HG03108 (cell line): Measurements from ENCODE around the gene CC2D1B.
A peak's percentile ranks its signal among the peaks of the same experiment; 100 is the strongest.
"Not testable (repeated sequence)": the region's sequence is repeated elsewhere in the genome, so short reads cannot be mapped to it uniquely, and the experiment has no call there.

Experiments used
- ATAC-seq: cut with Tn5 transposase; IDR thresholded peaks from one replicate; pipeline ENCODE4 v1.9.1; 2021; ENCODE audit warnings: moderate library complexity; ENCODE audit not compliant: unreplicated experiment

The CC2D1B gene

DNA sequence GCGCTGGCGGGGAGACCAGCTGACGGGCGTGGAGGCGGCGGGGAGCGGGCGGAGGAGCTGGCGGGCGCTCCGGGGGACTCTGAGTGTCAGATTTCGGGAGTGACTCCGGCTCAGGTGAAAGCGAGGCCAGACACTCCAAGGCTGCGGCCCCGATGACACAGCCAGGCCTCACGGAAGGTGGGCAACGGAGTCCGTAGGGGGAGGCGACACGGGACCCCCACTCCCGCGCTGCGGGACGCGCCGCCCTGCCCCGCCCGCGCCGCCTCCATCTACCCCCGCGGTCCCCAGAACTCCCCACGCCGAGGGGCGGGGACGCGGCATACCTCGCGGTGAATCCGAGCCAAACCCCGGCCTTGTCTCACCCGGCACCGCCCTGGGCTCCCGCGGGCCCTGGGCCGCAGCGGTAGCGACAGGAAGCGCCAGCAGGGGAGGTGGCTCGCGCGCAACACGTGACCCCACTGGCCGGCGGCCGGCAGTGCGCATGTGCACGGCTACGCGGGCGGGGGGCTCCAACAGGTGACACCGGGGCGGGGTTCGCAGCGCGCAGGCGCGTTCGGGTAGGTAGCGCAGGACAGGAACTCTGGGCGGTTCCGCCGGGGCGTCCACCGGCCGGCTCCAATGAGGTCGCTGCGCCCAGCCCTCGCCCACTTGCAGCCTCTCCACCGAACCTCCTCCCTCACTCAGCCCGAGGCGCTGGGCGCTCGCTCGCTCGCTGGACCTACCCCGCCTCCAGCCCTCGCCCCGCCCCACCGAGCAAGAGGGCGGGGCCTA, at the start of gene CC2D1B:
Gene CC2D1B (minus strand): TSS at position 460 of the 771 bp plus-strand sequence. CDS start 1,585 bp downstream, outside the sequence.
- peak; percentile 90 for ATAC-seq

- ATAC-seq, result no peak
Observed at GRCh38 chr1:52414942-52415341, 48.9 kb upstream of the CC2D1B start.

DNA sequence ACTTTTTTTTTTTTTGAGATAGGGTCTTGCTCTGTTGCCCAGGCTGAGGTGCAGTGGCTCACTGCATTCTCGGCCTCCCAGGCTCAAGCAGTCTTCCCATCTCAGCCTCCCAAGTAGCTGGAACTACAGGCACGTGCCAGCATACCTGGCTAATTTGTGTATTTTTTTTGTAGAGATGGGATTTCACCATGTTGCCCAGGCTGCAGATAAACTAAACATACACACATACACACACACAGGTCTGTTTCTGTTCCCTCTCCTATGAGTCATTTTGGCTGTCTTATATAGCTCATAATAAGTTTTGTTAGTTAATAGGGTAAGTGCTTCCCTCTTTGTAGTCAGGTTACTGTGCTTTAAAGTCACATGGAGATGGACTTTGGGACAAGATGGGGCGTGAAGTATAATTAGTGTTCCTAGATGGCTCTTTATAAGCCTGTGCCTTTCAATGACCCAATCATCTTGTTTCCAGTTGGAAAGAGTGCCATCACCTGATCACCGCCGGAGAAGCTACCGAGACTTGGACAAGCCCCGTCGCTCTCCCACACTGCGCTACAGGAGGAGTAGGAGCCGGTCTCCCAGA, 47.5 kb upstream of the CC2D1B start:
- ATAC-seq, result no peak

DNA sequence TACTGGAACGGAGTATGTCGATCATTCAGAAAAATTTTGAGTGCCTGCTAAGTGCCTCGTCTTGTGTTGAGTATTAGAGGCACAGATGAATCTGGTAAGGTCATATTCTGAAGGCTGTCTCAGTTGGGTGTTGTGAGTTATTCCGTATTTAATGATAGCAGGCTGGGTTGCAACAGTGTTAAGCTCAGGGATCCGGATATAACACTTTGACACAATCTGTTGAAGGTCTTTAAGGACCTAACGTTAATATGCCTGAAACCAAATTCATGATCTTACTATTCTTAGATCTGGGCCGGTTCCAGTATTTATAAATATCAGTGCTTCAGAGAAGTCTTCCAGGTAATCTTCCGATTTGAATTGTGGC, 39.0 kb upstream of the CC2D1B start:
- ATAC-seq, result no peak

DNA sequence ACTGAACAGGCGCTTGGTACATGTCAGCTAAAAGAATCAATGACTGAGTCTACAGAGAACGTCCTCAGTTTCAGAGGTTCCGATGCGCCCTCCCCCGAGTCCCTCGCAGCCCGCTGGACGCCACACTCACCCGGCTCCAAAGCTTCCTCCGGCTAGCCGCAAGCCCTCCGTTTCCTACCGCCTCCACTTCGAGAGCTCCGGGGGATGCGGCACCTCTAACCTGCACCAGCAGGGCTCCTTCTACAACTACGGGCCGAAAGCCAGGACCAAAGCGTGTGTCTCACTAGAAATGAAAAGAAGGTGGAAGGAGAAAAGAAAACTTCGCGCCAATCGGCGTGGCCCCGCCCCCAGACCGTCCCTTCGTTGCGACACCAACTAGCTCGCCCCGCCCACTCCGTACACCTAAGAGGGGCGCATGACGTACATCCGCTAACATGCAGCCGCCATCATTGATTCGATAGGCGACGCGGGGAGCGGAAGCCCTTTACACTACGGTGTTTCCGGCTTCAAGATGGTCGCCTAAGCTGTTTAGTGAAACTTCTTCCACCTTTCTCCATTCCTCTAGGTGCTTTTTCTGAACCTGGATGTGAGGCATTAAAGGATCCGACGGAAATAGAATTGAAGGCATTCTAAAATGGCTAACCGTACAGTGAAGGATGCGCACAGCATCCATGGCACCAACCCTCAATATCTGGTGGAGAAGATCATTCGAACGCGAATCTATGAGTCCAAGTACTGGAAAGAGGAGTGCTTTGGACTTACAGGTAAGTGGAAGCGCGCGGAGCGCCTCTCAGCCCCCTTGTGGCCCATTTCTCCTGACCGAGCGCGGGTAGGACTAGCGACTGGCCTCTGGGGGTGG, 38.3 kb upstream of the CC2D1B start, which contains the start of the genes ORC1 and PRPF38A:
Gene ORC1 (minus strand): TSS at position 308 of the 859 bp plus-strand sequence. CDS start 2,200 bp downstream, outside the sequence.
Gene PRPF38A (plus strand): TSS at position 487 of the 859 bp plus-strand sequence. CDS start 148 bp downstream, at position 635.
- peak; percentile 91 for ATAC-seq

DNA sequence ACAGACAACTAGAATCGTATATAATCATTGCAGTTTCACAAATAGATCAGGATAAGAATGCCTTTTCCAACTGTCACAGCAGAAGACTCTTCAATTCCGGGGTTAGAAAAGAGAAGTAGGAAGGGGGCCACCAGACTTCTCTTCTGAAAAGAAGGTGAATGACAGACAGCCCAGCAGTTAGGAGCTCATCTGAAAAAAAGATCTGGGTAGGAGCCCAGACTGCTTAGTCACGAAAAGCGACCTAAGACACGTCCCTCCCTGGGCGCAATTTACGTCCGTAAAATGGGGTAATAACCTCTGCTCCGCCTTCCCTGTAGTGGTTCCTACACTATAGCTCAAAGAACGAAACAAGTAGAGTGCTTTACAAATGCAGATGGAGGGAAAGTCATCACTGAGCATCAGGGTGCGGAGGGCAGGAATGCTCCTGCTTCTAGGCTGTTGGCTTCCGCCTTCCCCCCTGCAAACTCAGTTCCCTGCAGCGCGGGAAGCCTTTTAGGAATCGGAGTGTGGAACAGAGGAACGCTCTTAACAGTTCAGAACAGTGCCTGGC, 37.6 kb upstream of the CC2D1B start:
- ATAC-seq, result peak; percentile 27

DNA sequence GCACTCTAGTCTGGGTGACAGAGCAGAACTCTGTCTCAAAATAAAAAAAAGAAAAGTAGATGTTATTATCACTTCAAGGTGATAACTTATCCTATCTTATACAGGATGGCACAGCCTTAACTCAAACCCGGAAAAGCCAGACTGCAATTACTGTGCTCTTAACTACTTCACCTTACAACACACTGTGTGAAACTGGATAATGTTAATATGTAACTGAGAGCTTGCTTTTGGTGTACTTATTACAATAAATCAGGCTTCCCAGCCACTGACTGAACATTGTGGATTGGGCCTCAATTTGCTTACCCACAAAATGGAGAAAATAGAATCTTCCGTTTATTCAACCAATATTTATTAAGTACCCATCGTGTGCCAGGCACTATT, 36.8 kb upstream of the CC2D1B start:
- ATAC-seq, result no peak

DNA sequence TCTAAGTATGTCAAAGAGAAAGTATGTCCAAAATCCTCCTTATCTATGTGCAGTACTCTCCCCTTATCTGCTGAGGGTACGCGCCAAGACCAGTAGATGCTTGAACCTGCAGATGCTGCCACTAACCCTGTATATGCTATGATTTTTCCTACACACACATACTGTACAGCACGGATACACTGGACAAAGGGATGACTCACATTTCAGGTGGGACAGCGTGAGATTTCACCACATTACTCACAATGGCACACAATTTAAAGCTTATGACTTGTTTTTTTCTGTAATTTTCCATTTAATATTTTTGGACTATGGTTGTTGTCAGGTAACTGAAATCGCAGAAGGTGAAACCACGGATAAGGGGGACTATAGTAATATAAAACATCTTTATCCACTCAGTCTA, 34.1 kb upstream of the CC2D1B start:
- no peak for ATAC-seq

GRCh38 chr1:52399629-52400028, 33.6 kb upstream of the CC2D1B start:
- no peak for ATAC-seq

DNA sequence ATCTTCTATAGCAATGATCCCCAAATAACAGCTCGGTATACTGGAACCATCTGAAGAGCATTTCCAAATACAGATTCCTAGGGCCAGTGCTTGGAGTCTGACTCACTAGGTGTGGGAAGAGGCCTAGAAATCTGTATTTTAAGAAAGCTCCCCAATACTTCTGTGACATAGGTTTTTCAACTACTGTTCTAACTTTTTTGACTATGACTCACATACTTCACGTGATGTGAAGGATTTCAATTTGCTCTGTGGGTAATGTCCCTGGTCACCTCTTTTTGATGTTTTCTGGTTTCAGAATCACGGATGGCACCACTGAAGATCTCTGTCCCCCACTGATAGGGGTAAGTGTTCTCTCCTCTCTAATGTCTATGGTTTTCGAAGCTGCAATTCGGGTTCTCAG, 27.2 kb upstream of the CC2D1B start:
- no peak for ATAC-seq

DNA sequence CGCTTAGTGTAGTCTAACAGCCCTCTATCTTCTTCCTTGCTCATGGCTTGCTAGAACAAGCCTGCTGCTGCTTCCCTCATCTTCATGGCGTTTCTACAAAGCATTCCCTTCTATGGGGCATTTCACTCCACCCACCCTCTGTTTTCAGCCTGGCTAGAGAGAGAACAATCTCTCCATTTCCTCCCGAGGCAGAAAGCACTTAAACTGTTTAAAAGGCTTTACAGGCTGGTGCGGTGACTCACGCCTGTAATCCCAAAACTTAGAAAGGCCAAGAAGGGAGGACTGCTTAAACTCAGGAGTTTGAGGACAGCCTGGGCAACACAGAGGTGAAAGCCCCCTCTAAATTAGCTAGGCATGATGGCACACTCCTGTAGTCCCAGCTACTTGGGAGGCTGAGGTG, 20.5 kb upstream of the CC2D1B start:
- no peak for ATAC-seq

GRCh38 chr1:52385376-52385775, 19.4 kb upstream of the CC2D1B start:
- ATAC-seq, result no peak

DNA sequence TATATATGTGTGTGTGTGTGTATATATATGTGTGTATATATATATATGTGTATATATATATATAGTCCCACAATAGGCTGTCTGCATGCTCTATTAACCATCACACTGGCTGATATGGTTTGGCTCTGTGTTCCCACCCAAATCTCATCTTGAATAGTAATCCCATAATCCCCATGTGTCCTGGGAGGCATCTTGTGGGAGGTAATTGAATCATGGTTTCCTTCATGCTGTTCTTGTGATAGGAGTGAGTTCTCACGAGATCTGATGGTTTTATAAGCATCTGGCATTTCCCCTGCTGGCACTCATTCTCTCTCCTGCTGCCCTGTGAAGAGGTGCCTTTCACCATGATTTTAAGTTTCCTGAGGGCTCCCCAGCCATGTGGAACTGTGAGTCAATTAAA, 3.8 kb upstream of the CC2D1B start:
- ATAC-seq, result not testable (repeated sequence)

DNA sequence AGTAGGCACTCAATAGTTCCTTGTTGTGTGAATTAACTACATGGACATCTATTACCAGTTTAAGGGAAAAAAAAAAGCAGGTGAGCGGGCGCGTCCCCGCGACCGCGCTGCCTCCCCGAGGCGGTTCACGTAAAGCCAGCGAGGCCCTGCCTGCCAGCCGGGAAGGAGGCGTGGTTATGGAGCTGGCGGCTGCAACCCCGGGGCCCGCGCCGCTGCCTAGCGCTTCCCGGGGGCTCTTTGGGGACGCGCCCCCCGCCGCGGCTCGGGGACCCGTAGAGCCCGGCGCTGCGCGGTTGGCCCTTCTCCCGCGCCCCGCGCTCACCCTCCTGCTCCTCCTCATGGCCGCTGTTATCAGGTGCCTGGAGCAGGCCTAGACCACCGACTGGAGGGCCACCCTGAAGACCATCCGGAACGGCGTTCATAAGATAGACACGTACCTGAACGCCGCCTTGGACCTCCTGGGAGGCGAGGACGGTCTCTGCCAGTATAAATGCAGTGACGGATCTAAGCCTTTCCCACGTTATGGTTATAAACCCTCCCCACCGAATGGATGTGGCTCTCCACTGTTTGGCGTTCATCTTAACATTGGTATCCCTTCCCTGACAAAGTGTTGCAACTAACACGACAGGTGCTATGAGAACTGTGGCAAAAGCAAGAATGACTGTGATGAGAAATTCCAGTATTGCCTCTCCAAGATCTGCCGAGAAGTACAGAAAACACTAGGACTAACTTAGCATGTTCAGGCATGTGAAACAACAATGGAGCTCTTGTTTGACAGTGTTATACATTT, 2.6 kb upstream of the CC2D1B start:
- peak; percentile 20 for ATAC-seq

DNA sequence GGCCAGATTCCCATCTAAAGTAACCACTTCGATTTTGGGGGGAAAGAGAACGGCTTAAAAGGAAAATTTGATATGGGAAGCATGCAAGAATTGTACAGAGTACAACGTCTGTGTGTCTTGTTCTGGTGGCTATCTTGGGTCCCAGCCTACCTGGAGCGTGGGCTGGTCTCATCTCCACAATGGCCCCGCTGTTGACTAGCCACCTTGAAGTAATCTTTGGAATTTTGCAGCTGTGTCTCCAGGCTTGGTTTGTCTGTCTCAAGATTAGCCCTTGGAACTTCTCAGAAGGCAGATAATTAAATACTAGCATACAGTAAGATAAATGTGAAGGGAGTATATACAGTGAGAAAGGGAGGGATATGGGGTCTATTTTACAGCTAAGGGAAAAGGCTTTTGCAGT, 1.3 kb upstream of the CC2D1B start:
- no peak for ATAC-seq

DNA sequence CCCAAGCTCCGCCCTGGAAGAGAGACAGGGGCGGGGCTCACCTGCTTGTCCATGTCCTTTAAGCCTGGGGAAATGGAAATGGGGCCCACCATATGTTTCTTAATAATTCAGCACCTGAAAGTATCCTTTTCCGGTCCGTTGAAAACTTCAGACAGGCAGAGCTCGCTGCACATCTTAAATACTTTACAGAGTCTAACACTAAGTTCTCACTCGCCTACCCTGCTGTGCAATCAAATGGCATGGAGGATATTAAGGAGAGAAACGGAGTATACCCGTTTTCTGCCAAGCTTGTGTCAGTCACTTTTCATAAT, 467 bp upstream of the CC2D1B start:
- ATAC-seq, result no peak

GRCh38 chr1:52365071-52365745, 797 bp downstream of the CC2D1B start:
- ATAC-seq, result no peak

- ATAC-seq, result no peak
Observed at GRCh38 chr1:52364235-52364839, 1.7 kb downstream of the CC2D1B start.

DNA sequence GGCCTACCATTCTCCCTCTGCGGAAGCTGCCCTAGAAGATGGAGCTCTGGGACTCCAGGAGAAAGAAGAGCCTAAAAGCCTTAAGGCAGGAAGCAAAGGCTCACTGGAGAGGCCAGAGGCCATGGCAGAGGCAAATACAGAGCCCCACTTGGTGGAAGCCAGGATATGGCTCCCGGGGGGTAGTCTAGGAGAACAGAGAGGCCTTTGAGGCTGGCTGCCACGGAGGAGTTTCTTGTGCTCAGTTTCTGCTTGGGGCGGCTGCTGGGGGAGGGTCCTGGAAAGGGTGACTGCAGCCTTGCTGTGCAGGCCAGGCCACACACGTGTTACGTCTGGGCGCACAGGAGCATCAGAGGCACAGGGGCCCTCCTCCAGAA, 5.4 kb downstream of the CC2D1B start:
- no peak for ATAC-seq
